Vagina (tissue), 2 donors: ENCODE measurements around the gene EPC1.

Experiments used
- CTCF ChIP-seq, 3 experiments: fragments of 450-650 bp in 2 of 3; fragments of 200-600 bp in 1 of 3; sonication (generic) in 1 of 3; IDR thresholded peaks; one replicate each; pipeline ENCODE4 v1.5.1; 2017 to 2019; ENCODE audit warnings: antibody characterized with exemption in 3 of 3, mild to moderate bottlenecking in 2 of 3, moderate library complexity in 2 of 3
- POLR2A ChIP-seq, 2 donors: fragments of 450-650 bp; IDR thresholded peaks; one replicate each; pipeline ENCODE4 v1.6.1; 2017; ENCODE audit warnings: antibody characterized with exemption in 2 of 2, mild to moderate bottlenecking in 2 of 2, moderate library complexity in 2 of 2
- POLR2AphosphoS5 ChIP-seq, 2 donors: sonication (generic); formaldehyde crosslinking; IDR thresholded peaks; one replicate each; pipeline ENCODE4 v1.9.0; 2017; ENCODE audit warnings: antibody characterized with exemption in 2 of 2, mild to moderate bottlenecking in 2 of 2, low read depth in 1 of 2; ENCODE audit not compliant: insufficient read depth in 1 of 2

GRCh38 chr10:32337350-32337749 is 9.6 kb downstream of the EPC1 start:
- TF ChIP-seq POLR2AphosphoS5 (IDR thresholded peaks at IDR 0.05; ENCODE audit: insufficient read depth in 1 of 2, low read depth in 1 of 2) (no peak), CTCF (IDR thresholded peaks at IDR 0.05) (no peak), POLR2A (IDR thresholded peaks at IDR 0.05) (no peak)
